Natural killer cell treated with Interleukin-12 subunit alpha and Interleukin-12 subunit beta and Interleukin-15 and Interleukin-18, amount 100 ng/mL, for 72 hours (primary cell): ENCODE measurements around the gene ABCB8. TPM values are rescaled to one million over a fixed set of nuclear protein-coding genes. Genes with fewer than 3 reads are reported as not detected.
A peak's percentile ranks its signal among the peaks of the same experiment; 100 is the strongest.

ENCODE experiments used
- ATAC-seq, 2 donors: fragments of 150-1000 bp; cut with Tn5 transposase in 1 of 2; sonication (Bioruptor Pico), chemical (Tn5 transposase) in 1 of 2; 2 replicates each; pipeline ENCODE4 v1.10.0; 2021
- DNase-seq: peaks from one replicate; pipeline ENCODE4 v3.0.0; 2022; ENCODE audit warnings: low spot score
- H3K27ac Mint-ChIP-seq, 2 donors: 1 replicate in 1 of 2; 2 replicates in 1 of 2; pipeline ENCODE4 v1.8.0; 2022; ENCODE audit warnings: mixed read lengths in 2 of 2, mild to moderate bottlenecking in 1 of 2, moderate library complexity in 1 of 2
- H3K27me3 Mint-ChIP-seq, 2 donors: 1 replicate in 1 of 2; 2 replicates in 1 of 2; pipeline ENCODE4 v1.8.0; 2022; ENCODE audit warnings: mixed read lengths in 2 of 2
- H3K36me3 Mint-ChIP-seq: one replicate; pipeline ENCODE4 v1.8.0; 2022; ENCODE audit warnings: mixed read lengths
- H3K4me1 Mint-ChIP-seq, 2 donors: 1 replicate in 1 of 2; 2 replicates in 1 of 2; pipeline ENCODE4 v1.8.0; 2022; ENCODE audit warnings: low read depth in 2 of 2, mixed read lengths in 2 of 2, mild to moderate bottlenecking in 1 of 2
- H3K4me3 Mint-ChIP-seq: one replicate; pipeline ENCODE4 v1.8.0; 2022; ENCODE audit warnings: mixed read lengths
- H3K9me3 Mint-ChIP-seq: 2 replicates; pipeline ENCODE4 v1.8.0; 2022; ENCODE audit warnings: mixed read lengths
- total RNA-seq, 2 donors: library from RNA; stranded (reverse); gene quantifications; one replicate each; pipeline ENCODE4 v1.2.3, GENCODE V29; 2022

The ABCB8 gene
- total RNA-seq, 2 donors from 2014 or later: 43.1 to 82.8 TPM

GRCh38 chr7:151013733-151014497, 14.3 kb upstream of the ABCB8 start:
- Mint-ChIP-seq H3K36me3 (no peaks in the 10 kb centered on the region), H3K27me3 (peaks cover 9% of the 10 kb centered on the region in 2 donors)
- peak; percentile 90 for DNase-seq

GRCh38 chr7:151014950-151015349, 13.3 kb upstream of the ABCB8 start:
- peaks cover 15 to 18% of the 10 kb centered on the region in 2 donors for H3K27me3 Mint-ChIP-seq
- H3K27ac Mint-ChIP-seq: peak overlapping the region; percentile 78 to 89
- peaks cover 44 to 51% of the 10 kb centered on the region in 2 donors for H3K4me1 Mint-ChIP-seq
- no peak for DNase-seq
- no peaks in the 10 kb centered on the region for H3K9me3 Mint-ChIP-seq
- peak overlapping the region; percentile 21 for H3K4me3 Mint-ChIP-seq
- no peaks in the 10 kb centered on the region for H3K36me3 Mint-ChIP-seq
- ATAC-seq: no peak

More at GRCh38 chr7:151013733-151014497, 14.3 kb upstream of the ABCB8 start:
- peaks cover 39 to 47% of the 10 kb centered on the region in 2 donors for H3K4me1 Mint-ChIP-seq
- H3K4me3 Mint-ChIP-seq: peak overlapping the region; percentile 90
- ATAC-seq: peak; percentile 71 to 80
- H3K9me3 Mint-ChIP-seq: no peaks in the 10 kb centered on the region
- H3K27ac Mint-ChIP-seq: peak overlapping the region; percentile 78 to 89

GRCh38 chr7:151015967-151016366, 12.3 kb upstream of the ABCB8 start:
- DNase-seq (no peak), ATAC-seq (no peak)
- Mint-ChIP-seq H3K27ac (no peak overlapping the region), H3K27me3 (peaks cover 23 to 28% of the 10 kb centered on the region in 2 donors), H3K9me3 (no peaks in the 10 kb centered on the region), H3K4me3 (no peak overlapping the region), H3K36me3 (no peaks in the 10 kb centered on the region), H3K4me1 (peaks cover 41% of the 10 kb centered on the region in 2 donors)

GRCh38 chr7:151016505-151016904, 11.7 kb upstream of the ABCB8 start:
- Mint-ChIP-seq H3K4me3 (no peak overlapping the region), H3K9me3 (no peaks in the 10 kb centered on the region), H3K27me3 (peaks cover 26 to 33% of the 10 kb centered on the region in 2 donors), H3K27ac (no peak overlapping the region), H3K4me1 (peaks cover 38 to 39% of the 10 kb centered on the region in 2 donors), H3K36me3 (no peaks in the 10 kb centered on the region)
- DNase-seq: no peak
- ATAC-seq: no peak

- peaks cover 36 to 38% of the 10 kb centered on the region in 2 donors for H3K4me1 Mint-ChIP-seq
- no peaks in the 10 kb centered on the region for H3K9me3 Mint-ChIP-seq
- ATAC-seq (no peak), DNase-seq (no peak)
- no peaks in the 10 kb centered on the region for H3K36me3 Mint-ChIP-seq
- no peak overlapping the region for H3K4me3 Mint-ChIP-seq
- peaks cover 26 to 36% of the 10 kb centered on the region in 2 donors for H3K27me3 Mint-ChIP-seq
- H3K27ac Mint-ChIP-seq: peak overlapping the region in 1 of 2 donors; percentile 33
Observed at GRCh38 chr7:151016942-151017341, 11.3 kb upstream of the ABCB8 start.

GRCh38 chr7:151017370-151017952, 10.8 kb upstream of the ABCB8 start:
- Mint-ChIP-seq H3K4me3 (peak overlapping the region; percentile 81), H3K36me3 (no peaks in the 10 kb centered on the region), H3K4me1 (peaks cover 32 to 36% of the 10 kb centered on the region in 2 donors), H3K27ac (peak overlapping the region in 1 of 2 donors; percentile 33), H3K27me3 (peaks cover 26 to 36% of the 10 kb centered on the region in 2 donors), H3K9me3 (no peaks in the 10 kb centered on the region)
- DNase-seq (no peak), ATAC-seq (no peak)

- Mint-ChIP-seq H3K4me1 (peaks cover 28 to 31% of the 10 kb centered on the region in 2 donors), H3K4me3 (peak overlapping the region; percentile 81), H3K27ac (peak overlapping the region in 1 of 2 donors; percentile 76), H3K9me3 (no peaks in the 10 kb centered on the region), H3K27me3 (peaks cover 26 to 36% of the 10 kb centered on the region in 2 donors), H3K36me3 (no peaks in the 10 kb centered on the region)
- DNase-seq (peak; percentile 84), ATAC-seq (peak; percentile 75 to 80)
Observed at GRCh38 chr7:151017953-151018420, 10.3 kb upstream of the ABCB8 start.

- Mint-ChIP-seq H3K36me3 (no peaks in the 10 kb centered on the region), H3K27ac (peak overlapping the region in 1 of 2 donors; percentile 76), H3K4me1 (peaks cover 28 to 31% of the 10 kb centered on the region in 2 donors), H3K4me3 (peak overlapping the region; percentile 81), H3K27me3 (peaks cover 26 to 36% of the 10 kb centered on the region in 2 donors), H3K9me3 (no peaks in the 10 kb centered on the region)
- DNase-seq (no peak), ATAC-seq (peak; percentile 45 to 64)
Observed at GRCh38 chr7:151018421-151019129, 9.7 kb upstream of the ABCB8 start.

- DNase-seq (no peak), ATAC-seq (no peak)
- Mint-ChIP-seq H3K4me1 (peaks cover 27 to 29% of the 10 kb centered on the region in 2 donors), H3K9me3 (no peaks in the 10 kb centered on the region), H3K4me3 (peak overlapping the region; percentile 81), H3K36me3 (no peaks in the 10 kb centered on the region), H3K27ac (no peak overlapping the region), H3K27me3 (peaks cover 26 to 36% of the 10 kb centered on the region in 2 donors)
Observed at GRCh38 chr7:151019130-151019447, 9.2 kb upstream of the ABCB8 start.

- Mint-ChIP-seq H3K27me3 (peaks cover 26 to 36% of the 10 kb centered on the region in 2 donors), H3K4me1 (peaks cover 21% of the 10 kb centered on the region in 2 donors), H3K27ac (no peak overlapping the region), H3K9me3 (no peaks in the 10 kb centered on the region), H3K4me3 (no peak overlapping the region), H3K36me3 (no peaks in the 10 kb centered on the region)
- DNase-seq (no peak), ATAC-seq (no peak)
Observed at GRCh38 chr7:151020231-151020630, 8.0 kb upstream of the ABCB8 start.

- peaks cover 13 to 17% of the 10 kb centered on the region in 2 donors for H3K4me1 Mint-ChIP-seq
- H3K27ac Mint-ChIP-seq: no peak overlapping the region
- peaks cover 24 to 30% of the 10 kb centered on the region in 2 donors for H3K27me3 Mint-ChIP-seq
Observed at GRCh38 chr7:151023232-151023631, 5.0 kb upstream of the ABCB8 start.

GRCh38 chr7:151024435-151025056, 3.7 kb upstream of the ABCB8 start, which contains the start of gene ATG9B:
ATG9B (minus strand) TSS chr7:151024494; CDS start chr7:151024423, 71 bp downstream.
- H3K27me3 Mint-ChIP-seq: peaks cover 18 to 22% of the 10 kb centered on the region in 2 donors
- DNase-seq: no peak
- ATAC-seq: no peak
- H3K36me3 Mint-ChIP-seq: no peaks in the 10 kb centered on the region
- no peaks in the 10 kb centered on the region for H3K9me3 Mint-ChIP-seq
- H3K4me3 Mint-ChIP-seq: no peak within 1 kb of the TSS
- peaks cover 14 to 16% of the 10 kb centered on the region in 2 donors for H3K4me1 Mint-ChIP-seq
- H3K27ac Mint-ChIP-seq: peak within 1 kb of the TSS in 1 of 2 donors; percentile 15

More at GRCh38 chr7:151023232-151023631, 5.0 kb upstream of the ABCB8 start:
- Mint-ChIP-seq H3K4me3 (no peak overlapping the region), H3K36me3 (no peaks in the 10 kb centered on the region), H3K9me3 (no peaks in the 10 kb centered on the region)
- ATAC-seq: no peak
- DNase-seq: no peak
